ENCODE data around the gene SERPINA4. TPM values are rescaled to one million over a fixed set of nuclear protein-coding genes. Genes with fewer than 3 reads are reported as not detected.

The SERPINA4 gene
- total and polyA plus RNA-seq, 2 of the 8 experiments (the other 6 are each of a cell fraction or from before 2014, with no cell fraction given): not detected

DNA sequence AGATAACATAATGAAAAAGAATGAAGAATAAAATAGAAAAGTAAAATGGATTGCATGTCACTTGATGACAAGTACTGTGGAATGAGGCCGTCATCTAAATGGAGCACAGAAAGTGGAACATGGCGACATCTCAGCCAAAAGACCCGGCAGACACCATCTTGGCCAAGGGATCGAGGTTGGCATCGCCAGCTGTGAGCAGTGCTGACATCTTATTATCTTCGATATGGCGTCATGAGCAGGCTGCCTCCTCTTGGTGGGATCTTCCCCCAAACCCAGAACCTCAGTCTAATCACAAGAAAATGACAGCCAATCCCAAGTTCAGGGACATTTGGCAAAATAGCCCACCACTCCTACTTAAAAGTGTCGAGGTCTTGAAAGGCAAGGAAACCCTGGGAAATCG, 35.1 kb downstream of the SERPINA4 start:
- no peak overlapping the region for H2AFZ ChIP-seq (ENCODE audit: low read length)
- H2BK12ac ChIP-seq (ENCODE audit: low read depth, low read length): no peak overlapping the region
- no peak overlapping the region for H3K9ac ChIP-seq (replicated peaks in 1 of 4; ENCODE audit: extremely low read depth in 1 of 4, low read depth in 3 of 4, low read length in 3 of 4)
- H3K56ac ChIP-seq (replicated peaks; ENCODE audit: insufficient read length, low read depth, low read length): no peak overlapping the region
- H3K23ac ChIP-seq (ENCODE audit: insufficient read length): no peak overlapping the region
- no peak overlapping the region for H4K5ac ChIP-seq (ENCODE audit: insufficient read length, low read depth, low read length)
- H3K27me3 ChIP-seq (replicated peaks in 1 of 4; ENCODE audit: control insufficient read depth in 3 of 4, extremely low read depth in 1 of 4, insufficient read depth in 3 of 4, low read length in 3 of 4): no peaks in the 10 kb centered on the region
- no peak overlapping the region for H3K4me3 ChIP-seq (ENCODE audit: extremely low read depth in 1 of 4, insufficient read depth in 2 of 4, low read depth in 3 of 4, low read length in 4 of 4)
- no peak overlapping the region for H2AK5ac ChIP-seq (ENCODE audit: low read depth, low read length)
- FAIRE-seq (no peak), DNase-seq (ENCODE audit: low read depth in 1 of 2, low spot score in 2 of 2) (no peak)
- no peak overlapping the region for H2BK20ac ChIP-seq (ENCODE audit: low read length)
- no peak overlapping the region for H3K14ac ChIP-seq (ENCODE audit: insufficient read length)
- H2BK15ac ChIP-seq (ENCODE audit: low read length): no peak overlapping the region
- POLR2A ChIA-PET (ENCODE audit: partially characterized antibody): no interaction called here
- H4K20me1 ChIP-seq (replicated peaks in 1 of 2; ENCODE audit: control insufficient read depth in 1 of 2, insufficient read depth in 2 of 2, low read length in 2 of 2): no peaks in the 10 kb centered on the region
- peaks cover 0 to 7% (median 4%) of the 10 kb centered on the region in 4 experiments; a peak in 5 of 7 replicates for H3K4me1 ChIP-seq (replicated peaks in 1 of 4; ENCODE audit: control insufficient read depth in 3 of 4, insufficient read depth in 4 of 4, low read length in 3 of 4)
- no peak overlapping the region for H4K8ac ChIP-seq (ENCODE audit: extremely low read depth, insufficient read depth, low read length)
- H3K18ac ChIP-seq (ENCODE audit: extremely low read depth, low read length): no peak overlapping the region
- H2BK5ac ChIP-seq (ENCODE audit: low read depth, low read length): no peak overlapping the region
- no peak for TF ChIP-seq TCF12 (IDR thresholded peaks at IDR 0.05; ENCODE audit: low read depth, low read length)
- TF ChIP-seq EP300 (IDR thresholded peaks at IDR 0.05; ENCODE audit: borderline replicate concordance in 1 of 2, low read depth in 2 of 2, low read length in 2 of 2): no peak
- TF ChIP-seq, protein P1, sequence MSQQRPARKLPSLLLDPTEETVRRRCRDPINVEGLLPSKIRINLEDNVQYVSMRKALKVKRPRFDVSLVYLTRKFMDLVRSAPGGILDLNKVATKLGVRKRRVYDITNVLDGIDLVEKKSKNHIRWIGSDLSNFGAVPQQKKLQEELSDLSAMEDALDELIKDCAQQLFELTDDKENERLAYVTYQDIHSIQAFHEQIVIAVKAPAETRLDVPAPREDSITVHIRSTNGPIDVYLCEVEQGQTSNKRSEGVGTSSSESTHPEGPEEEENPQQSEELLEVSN (IDR thresholded peaks at IDR 0.05): no peak
- no peak for TF ChIP-seq FOSL1 (IDR thresholded peaks at IDR 0.05; ENCODE audit: insufficient read depth, low read depth, low read length)
- TF ChIP-seq CEBPB (IDR thresholded peaks at IDR 0.05; ENCODE audit: low read depth, low read length): no peak
- H2BK120ac ChIP-seq (replicated peaks; ENCODE audit: low read depth, low read length): no peak overlapping the region
- H3K36me3 ChIP-seq (ENCODE audit: control insufficient read depth in 2 of 4, insufficient read depth in 4 of 4, low read length in 3 of 4): no peaks in the 10 kb centered on the region
- no peaks in the 10 kb centered on the region for H3K9me3 ChIP-seq (ENCODE audit: insufficient read depth in 2 of 2, low read depth in 1 of 2, low read length in 1 of 2)
- no peak overlapping the region for H3K4me2 ChIP-seq (ENCODE audit: insufficient read depth in 1 of 2, low read depth in 2 of 2, low read length in 2 of 2)
- no peak overlapping the region for H4K91ac ChIP-seq (replicated peaks; ENCODE audit: insufficient read length, low read length)
- 85% methylated on average over 9 of the region's 9 CpGs; no CpG with 5 or more reads in 1 of the 2 experiments for WGBS, 2 experiments (ENCODE audit: extremely low coverage in 1 of 2, insufficient coverage in 1 of 2, insufficient read length in 1 of 2, insufficient replicate concordance in 2 of 2, low coverage in 1 of 2, low lambda C conversion rate in 2 of 2, missing lambda C conversion rate in 1 of 2)
- H3K4ac ChIP-seq (replicated peaks; ENCODE audit: insufficient read length, low read depth, low read length): no peak overlapping the region
- no peaks in the 10 kb centered on the region; the same call in 1 of the 2 replicates for H3K23me2 ChIP-seq (ENCODE audit: low read depth, low read length)
- CTCF ChIA-PET (ENCODE audit: partially characterized antibody): no interaction called here
- H3K79me2 ChIP-seq (ENCODE audit: control insufficient read depth in 1 of 2, insufficient read depth in 2 of 2, low read length in 2 of 2): no peaks in the 10 kb centered on the region
- no peak overlapping the region for H3K27ac ChIP-seq (ENCODE audit: low read depth, low read length)
- H3K79me1 ChIP-seq (ENCODE audit: low read depth, low read length): no peaks in the 10 kb centered on the region

Data from H1 (cell line).